K562 (cell line): ENCODE results near the gene PLCL2. TPM values are rescaled to one million over a fixed set of nuclear protein-coding genes. Genes with fewer than 3 reads are reported as not detected.

Experiments
- ATAC-seq: fragments of 200-7000 bp; cut with Tn5 transposase; 3 replicates; pipeline ENCODE4 v1.9.1; 2020; ENCODE audit warnings: moderate library complexity
- BruUV-seq: library from RNA; stranded (reverse); fragments of 400-500 nt; replicated peaks from 2 replicates; lab custom pipeline; 2021; lab: Mats Ljungman, UMichigan
- CTCF ChIA-PET: fragments of 300-600 bp; formaldehyde crosslinking; extraction: SDS; loops from one replicate; lab custom pipeline; 2021; ENCODE audit warnings: low intra/inter-chr PET ratio; lab: Yijun Ruan, JAX
- POLR2A ChIA-PET: fragments of 300-600, 350-650 bp; sonication (Branson Sonifier 250); formaldehyde crosslinking; extraction: SDS; loops from one replicate; lab custom pipeline; 2021; ENCODE audit warnings: antibody characterized with exemption, inconsistent platforms; lab: Yijun Ruan, JAX
- DNase-seq, 4 experiments: peaks; one replicate each; pipeline versions ENCODE4 v3.0.0 to v3.0.0-alpha.2; 2011 to 2018; ENCODE audit warnings: low spot score in 3 of 4, mixed read lengths in 3 of 4; ENCODE audit errors: extremely low read depth in 1 of 4
- FAIRE-seq: peaks from 2 replicates; lab custom pipeline; 2011; peaks lifted over from hg19 to GRCh38; lab: Jason Lieb, UNC
- H2AFZ ChIP-seq: 2 replicates; pipeline ENCODE4 v1.6.0; 2011; ENCODE audit warnings: low read depth, low read length, control low read depth, inconsistent platforms
- H3K27ac ChIP-seq: fragments of 200-600 bp; 3 replicates; pipeline ENCODE4 v1.8.0; 2011; ENCODE audit warnings: low read depth, mild to moderate bottlenecking, control low read depth, inconsistent platforms, low read length, moderate library complexity, mixed read lengths; ENCODE audit errors: extremely low read depth
- H3K27me3 ChIP-seq, 2 experiments: fragments of 300-600 bp in 1 of 2; 2 replicates in 1 of 2; 3 replicates in 1 of 2; pipeline versions ENCODE4 v1.6.0 to v1.8.0; 2011; ENCODE audit warnings: inconsistent platforms in 2 of 2, low read length in 2 of 2, mild to moderate bottlenecking in 1 of 2, mixed read lengths in 1 of 2, moderate library complexity in 1 of 2; ENCODE audit not compliant: control insufficient read depth in 2 of 2, insufficient read depth in 2 of 2
- H3K36me3 ChIP-seq: fragments of 300-600 bp; 3 replicates; pipeline ENCODE4 v1.8.0; 2011; ENCODE audit warnings: mild to moderate bottlenecking, low read length, inconsistent platforms; ENCODE audit not compliant: control insufficient read depth, insufficient read depth
- H3K4me1 ChIP-seq, 2 experiments: fragments of 200-600 bp in 1 of 2; replicated peaks in 1 of 2; 2 replicates in 1 of 2; 3 replicates in 1 of 2; pipeline versions ENCODE4 v1.5.1 to v1.8.0; 2011; ENCODE audit warnings: inconsistent platforms in 2 of 2, low read length in 2 of 2, mild to moderate bottlenecking in 1 of 2, mixed read lengths in 1 of 2, moderate library complexity in 1 of 2; ENCODE audit not compliant: control insufficient read depth in 2 of 2, insufficient read depth in 2 of 2
- H3K4me2 ChIP-seq: 2 replicates; pipeline ENCODE4 v1.6.1; 2011; ENCODE audit warnings: low read length, control low read depth, inconsistent platforms, mixed read lengths; ENCODE audit not compliant: insufficient read depth
- H3K4me3 ChIP-seq: fragments of 200-600 bp; sonication (generic), shearing (Covaris generic); 2 replicates; pipeline ENCODE4 v1.5.1; 2016; ENCODE audit warnings: control low read depth, inconsistent platforms
- H3K79me2 ChIP-seq: fragments of 200-600 bp; 3 replicates; pipeline ENCODE4 v1.8.0; 2011; ENCODE audit warnings: low read length, inconsistent platforms; ENCODE audit not compliant: control insufficient read depth, insufficient read depth
- H3K9ac ChIP-seq, 2 experiments: 2 replicates each; pipeline versions ENCODE4 v1.6.0 to v1.6.1; 2011; ENCODE audit warnings: low read depth in 2 of 2, low read length in 2 of 2, control low read depth in 1 of 2, inconsistent platforms in 1 of 2, mild to moderate bottlenecking in 1 of 2, mixed read lengths in 1 of 2; ENCODE audit not compliant: insufficient read depth in 1 of 2
- H3K9me1 ChIP-seq: one replicate; pipeline ENCODE4 v1.6.0; 2011; ENCODE audit warnings: inconsistent platforms, mild to moderate bottlenecking, low read length, moderate library complexity; ENCODE audit not compliant: control insufficient read depth, insufficient read depth
- H3K9me3 ChIP-seq: replicated peaks from 2 replicates; pipeline ENCODE4 v1.5.1; 2011; ENCODE audit warnings: low read depth, low read length, inconsistent platforms; ENCODE audit not compliant: control insufficient read depth, insufficient read depth
- H4K20me1 ChIP-seq: replicated peaks from 2 replicates; pipeline ENCODE4 v1.6.1; 2011; ENCODE audit warnings: low read length, inconsistent platforms, mixed read lengths; ENCODE audit not compliant: control insufficient read depth, insufficient read depth
- EHMT2 ChIP-seq: fragments of 450-650 bp; IDR thresholded peaks from 2 replicates; pipeline ENCODE4 v1.6.1; 2018; ENCODE audit warnings: antibody characterized with exemption
- EZH2 ChIP-seq: IDR thresholded peaks from 2 replicates; pipeline ENCODE4 v1.6.1; 2012; ENCODE audit warnings: low read depth, mild to moderate bottlenecking, inconsistent platforms, low read length, borderline replicate concordance
- HOXB6 ChIP-seq: fragments of 250-450 bp; sonication (Bioruptor Pico); IDR thresholded peaks from 2 replicates; pipeline ENCODE4 v1.5.1; 2022; ENCODE audit warnings: mild to moderate bottlenecking, borderline replicate concordance
- MCM5 ChIP-seq: fragments of 450-650 bp; IDR thresholded peaks from 2 replicates; pipeline ENCODE4 v1.6.1; 2016; ENCODE audit warnings: low read depth
- NCOA2 ChIP-seq, 2 experiments: fragments of 450-650 bp; IDR thresholded peaks; 2 replicates each; pipeline ENCODE4 v1.6.1; 2018; ENCODE audit warnings: mild to moderate bottlenecking in 2 of 2, moderate library complexity in 1 of 2; ENCODE audit not compliant: partially characterized antibody in 2 of 2
- PRPF4 ChIP-seq: fragments of 200-400 bp; formaldehyde crosslinking; IDR thresholded peaks from one replicate; pipeline ENCODE4 v1.6.1; 2017; ENCODE audit warnings: low read length, low read depth, mild to moderate bottlenecking; ENCODE audit not compliant: insufficient read depth, poor library complexity, severe bottlenecking
- RB1 ChIP-seq: fragments of 450-650 bp; IDR thresholded peaks from 2 replicates; pipeline ENCODE4 v1.6.1; 2017; ENCODE audit warnings: low read depth, mild to moderate bottlenecking
- RHOXF2B ChIP-seq: fragments of 250-450 bp; sonication (Bioruptor Pico); conservative IDR thresholded peaks from 2 replicates; pipeline ENCODE4 v1.5.1; 2021
- WGBS: fragments of 100-300 bp; shearing (Covaris generic); methylation state at CpG from one replicate; pipeline ENCODE4 v1.1.6; 2016; ENCODE audit warnings: low coverage, mixed read lengths; ENCODE audit not compliant: insufficient coverage; ENCODE audit errors: missing lambda C conversion rate; 5-methylcytosine and 5-hydroxymethylcytosine counted together
- in situ Hi-C: fragments of 300-500 bp; cut with MboI; formaldehyde crosslinking; loops from 4 replicates; pipeline ENCODE4 v1.15.0; 2018; ENCODE audit warnings: inconsistent platforms, mixed read lengths
- intact Hi-C: fragments of 100-400 bp; cut with micrococcal nuclease; formaldehyde crosslinking; loops from 2 replicates; pipeline ENCODE4 v1.14.2; 2022
- polyA plus RNA-seq, 8 experiments: library from polyadenylated mRNA; depleted of rRNA in 4 of 8; stranded (reverse) in 5 of 8; unstranded in 3 of 8; fragments of >200 nt; fragmentation: Nextera tagmentation in 2 of 8; fragmentation: Illumina TruSeq in 1 of 8; extraction: Ambion mirVana in 2 of 8; extraction: Trizol in 1 of 8; gene quantifications; 2 replicates each; pipeline versions ENCODE4 v1.2.1 to v1.2.3, GENCODE V29; 2011 to 2014; ENCODE audit warnings: inconsistent platforms in 1 of 8, missing spikeins in 1 of 8
- total RNA-seq, 7 experiments: library from RNA; depleted of rRNA in 6 of 7; stranded (reverse); fragments of >200 nt in 6 of 7; fragmentation: Illumina TruSeq in 2 of 7; extraction: Trizol in 2 of 7; gene quantifications; 2 replicates each; pipeline versions ENCODE4 v1.2.1 to v1.2.3, GENCODE V29; 2011 to 2021; ENCODE audit warnings: low replicate concordance in 1 of 7
- TF ChIP-seq, protein P1 (sequence below): fragments of 450-650 bp; IDR thresholded peaks from 2 replicates; pipeline ENCODE4 v1.6.1; 2016; ENCODE audit warnings: missing biosample characterization, missing genetic modification characterization

The PLCL2 gene
- total and polyA plus RNA-seq, 9 of the 15 experiments (the other 6 are each of a cell fraction or from before 2014, with no cell fraction given) = 0.03 to 0.18 (median 0.11) TPM; not detected in 2

DNA sequence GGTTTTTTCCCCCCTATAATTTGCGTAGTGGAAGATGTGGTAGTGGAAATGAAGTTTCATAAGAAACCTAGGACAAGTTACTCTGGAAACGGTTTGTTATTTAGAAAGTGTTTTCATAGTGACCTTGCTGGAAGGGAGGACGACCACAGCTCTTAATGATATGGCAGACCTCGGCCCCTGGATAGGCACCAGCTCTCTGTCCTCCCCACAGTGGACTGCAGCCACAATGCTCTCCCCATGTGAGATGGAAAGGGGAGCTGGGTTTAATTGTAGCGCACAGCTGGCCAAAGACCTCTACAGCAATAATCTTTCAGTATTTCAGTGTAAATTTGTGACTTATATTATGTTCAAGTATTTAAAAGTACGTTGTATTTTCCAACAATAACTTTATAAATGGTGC, 151.2 kb downstream of the PLCL2 start:
- ChIA-PET CTCF (no interaction called here), POLR2A (no interaction called here)
- TF ChIP-seq NCOA2 (IDR thresholded peaks at IDR 0.05; ENCODE audit: partially characterized antibody in 2 of 2) = no peak
- TF ChIP-seq EHMT2 = no peak
- TF ChIP-seq HOXB6 (CRISPR knock-in tag) = no peak
- TF ChIP-seq EZH2 = no peak
- no peak for TF ChIP-seq PRPF4
- no peak for TF ChIP-seq RB1
- no peak for TF ChIP-seq MCM5
- TF ChIP-seq, protein P1, sequence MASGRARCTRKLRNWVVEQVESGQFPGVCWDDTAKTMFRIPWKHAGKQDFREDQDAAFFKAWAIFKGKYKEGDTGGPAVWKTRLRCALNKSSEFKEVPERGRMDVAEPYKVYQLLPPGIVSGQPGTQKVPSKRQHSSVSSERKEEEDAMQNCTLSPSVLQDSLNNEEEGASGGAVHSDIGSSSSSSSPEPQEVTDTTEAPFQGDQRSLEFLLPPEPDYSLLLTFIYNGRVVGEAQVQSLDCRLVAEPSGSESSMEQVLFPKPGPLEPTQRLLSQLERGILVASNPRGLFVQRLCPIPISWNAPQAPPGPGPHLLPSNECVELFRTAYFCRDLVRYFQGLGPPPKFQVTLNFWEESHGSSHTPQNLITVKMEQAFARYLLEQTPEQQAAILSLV (tag) = no peak
- TF ChIP-seq RHOXF2B (CRISPR knock-in tag) = no peak
- intact Hi-C loops (no loop called here), in situ Hi-C loops (no loop called here)
- Histone ChIP-seq H3K9me1 (no peaks in the 10 kb centered on the region), H3K4me3 (no peak overlapping the region), H3K4me2 (no peak overlapping the region), H3K4me1 (no peaks in the 10 kb centered on the region), H3K36me3 (no peaks in the 10 kb centered on the region), H3K9ac (no peak overlapping the region), H3K79me2 (no peaks in the 10 kb centered on the region), H3K9me3 (no peaks in the 10 kb centered on the region), H3K27ac (no peak overlapping the region), H2AFZ (no peak overlapping the region), H3K27me3 (peaks cover 0 to 9% of the 10 kb centered on the region in 2 experiments; a peak in 4 of 5 replicates), H4K20me1 (no peaks in the 10 kb centered on the region)
- BruUV-seq = no TSS peak
- DNase-seq = no peak
- ATAC-seq = no peak
- 0% methylated on average over 6 of the region's 6 CpGs for WGBS
- no peak for FAIRE-seq
